GM12872 (cell line): ENCODE measurements around the gene AICDA.

Experiments used
- TF ChIP-seq, protein P1 (sequence below): IDR thresholded peaks from 3 replicates; pipeline ENCODE4 v1.5.1; 2011; ENCODE audit warnings: low read depth, mild to moderate bottlenecking, low read length, moderate library complexity; ENCODE audit not compliant: insufficient read depth

Gene AICDA

DNA sequence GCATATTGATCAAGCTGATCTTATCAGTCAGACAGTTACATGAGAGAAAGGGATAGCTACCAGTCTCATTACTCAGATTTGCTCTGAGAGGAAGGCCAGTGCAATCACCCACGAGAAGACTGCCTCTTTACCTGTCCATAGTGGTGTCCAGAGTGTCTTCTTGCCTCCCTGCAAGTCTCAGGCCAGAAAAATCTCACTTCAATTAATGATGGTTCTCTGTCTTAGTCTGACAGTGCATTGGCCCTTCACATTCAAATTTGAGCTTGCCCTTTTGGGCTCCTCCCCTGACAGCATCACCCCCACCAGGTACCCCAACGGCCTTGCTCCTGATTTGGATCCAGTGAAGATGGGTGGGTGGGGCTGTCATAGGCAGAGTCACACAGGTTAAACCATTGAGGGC is at the start of gene AICDA:
Gene AICDA (minus strand): TSS at position 231 of the 400 bp plus-strand sequence. CDS start 92 bp downstream, at position 139.
- TF ChIP-seq, protein P1, sequence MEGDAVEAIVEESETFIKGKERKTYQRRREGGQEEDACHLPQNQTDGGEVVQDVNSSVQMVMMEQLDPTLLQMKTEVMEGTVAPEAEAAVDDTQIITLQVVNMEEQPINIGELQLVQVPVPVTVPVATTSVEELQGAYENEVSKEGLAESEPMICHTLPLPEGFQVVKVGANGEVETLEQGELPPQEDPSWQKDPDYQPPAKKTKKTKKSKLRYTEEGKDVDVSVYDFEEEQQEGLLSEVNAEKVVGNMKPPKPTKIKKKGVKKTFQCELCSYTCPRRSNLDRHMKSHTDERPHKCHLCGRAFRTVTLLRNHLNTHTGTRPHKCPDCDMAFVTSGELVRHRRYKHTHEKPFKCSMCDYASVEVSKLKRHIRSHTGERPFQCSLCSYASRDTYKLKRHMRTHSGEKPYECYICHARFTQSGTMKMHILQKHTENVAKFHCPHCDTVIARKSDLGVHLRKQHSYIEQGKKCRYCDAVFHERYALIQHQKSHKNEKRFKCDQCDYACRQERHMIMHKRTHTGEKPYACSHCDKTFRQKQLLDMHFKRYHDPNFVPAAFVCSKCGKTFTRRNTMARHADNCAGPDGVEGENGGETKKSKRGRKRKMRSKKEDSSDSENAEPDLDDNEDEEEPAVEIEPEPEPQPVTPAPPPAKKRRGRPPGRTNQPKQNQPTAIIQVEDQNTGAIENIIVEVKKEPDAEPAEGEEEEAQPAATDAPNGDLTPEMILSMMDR = no peak

GRCh38 chr12:8661751-8662150 is 49.1 kb upstream of the AICDA start:
- TF ChIP-seq, protein P1 = no peak

GRCh38 chr12:8661016-8661415 is 48.4 kb upstream of the AICDA start:
- TF ChIP-seq, protein P1 = no peak

GRCh38 chr12:8658346-8658745 is 45.7 kb upstream of the AICDA start:
- TF ChIP-seq, protein P1 = no peak

- TF ChIP-seq, protein P1 = no peak
Observed at GRCh38 chr12:8655421-8655820, 42.8 kb upstream of the AICDA start.

- TF ChIP-seq, protein P1 = no peak
Observed at GRCh38 chr12:8648576-8649205, 36.0 kb upstream of the AICDA start.

GRCh38 chr12:8647968-8648367 is 35.3 kb upstream of the AICDA start:
- TF ChIP-seq, protein P1 = no peak
